Peyer's patch (tissue), 4 donors: Measurements from ENCODE around the gene TSPYL6. TPM values are rescaled to one million over a fixed set of nuclear protein-coding genes. Genes with fewer than 3 reads are reported as not detected.

Experiments
- DNase-seq, 3 donors: peaks; one replicate each; pipeline ENCODE4 v3.0.0-alpha.2; 2017 to 2019
- H3K27ac ChIP-seq, 4 donors: fragments of 200-600 bp; sonication (generic); one replicate each; pipeline ENCODE4 v1.5.1; 2016 to 2019
- H3K27me3 ChIP-seq, 2 donors: fragments of 200-600 bp; sonication (generic); one replicate each; pipeline ENCODE4 v1.5.1; 2019
- H3K36me3 ChIP-seq, 3 donors: fragments of 200-600 bp; sonication (generic); one replicate each; pipeline ENCODE4 v1.5.1; 2016 to 2019
- H3K4me1 ChIP-seq, 4 donors: fragments of 200-600 bp; sonication (generic); one replicate each; pipeline ENCODE4 v1.5.1; 2016 to 2019
- H3K4me3 ChIP-seq, 4 donors: fragments of 200-600 bp; sonication (generic); 1 replicate in 3 of 4; 2 replicates in 1 of 4; pipeline ENCODE4 v1.5.1; 2016 to 2019; ENCODE audit warnings: mild to moderate bottlenecking in 1 of 4
- H3K9me3 ChIP-seq, 4 donors: fragments of 200-600 bp; sonication (generic); one replicate each; pipeline ENCODE4 v1.5.1; 2016 to 2019; ENCODE audit warnings: mild to moderate bottlenecking in 1 of 4
- CTCF ChIP-seq, 6 experiments: fragments of 450-650 bp in 4 of 6; fragments of 200-600 bp in 2 of 6; sonication (generic) in 1 of 6; IDR thresholded peaks; one replicate each; pipeline ENCODE4 v1.5.1; 2017 to 2019; ENCODE audit warnings: antibody characterized with exemption in 6 of 6, mild to moderate bottlenecking in 3 of 6, moderate library complexity in 1 of 6
- POLR2A ChIP-seq, 2 donors: fragments of 450-650 bp; IDR thresholded peaks; one replicate each; pipeline ENCODE4 v1.5.1; 2017; ENCODE audit warnings: antibody characterized with exemption in 2 of 2, mild to moderate bottlenecking in 2 of 2, moderate library complexity in 2 of 2
- total RNA-seq, 4 donors: library from RNA; depleted of rRNA; stranded (reverse); fragments of >200 nt; gene quantifications; one replicate each; pipeline ENCODE4 v1.1.0, GENCODE V29; 2016

TSPYL6 gene
- total RNA-seq, 4 donors from 2014 or later, result not detected

GRCh38 chr2:54261537-54261936 is 5.5 kb upstream of the TSPYL6 start:
- no peak overlapping the region for H3K4me3 ChIP-seq
- no peaks in the 10 kb centered on the region for H3K27me3 ChIP-seq
- H3K9me3 ChIP-seq, result no peaks in the 10 kb centered on the region
- H3K4me1 ChIP-seq, result no peaks in the 10 kb centered on the region
- TF ChIP-seq CTCF (IDR thresholded peaks at IDR 0.05) (no peak), POLR2A (IDR thresholded peaks at IDR 0.05) (no peak)
- H3K36me3 ChIP-seq, result no peaks in the 10 kb centered on the region
- DNase-seq, result no peak
- H3K27ac ChIP-seq, result no peak overlapping the region

GRCh38 chr2:54260241-54260595 is 4.2 kb upstream of the TSPYL6 start:
- TF ChIP-seq POLR2A (IDR thresholded peaks at IDR 0.05) (no peak), CTCF (IDR thresholded peaks at IDR 0.05) (no peak)
- H3K4me3 ChIP-seq, result no peak overlapping the region

GRCh38 chr2:54259413-54260240 is 3.6 kb upstream of the TSPYL6 start:
- Histone ChIP-seq H3K9me3 (no peaks in the 10 kb centered on the region), H3K36me3 (no peaks in the 10 kb centered on the region), H3K27ac (no peak overlapping the region), H3K27me3 (no peaks in the 10 kb centered on the region), H3K4me3 (no peak overlapping the region), H3K4me1 (no peaks in the 10 kb centered on the region)
- TF ChIP-seq CTCF (IDR thresholded peaks at IDR 0.05) (no peak), POLR2A (IDR thresholded peaks at IDR 0.05) (no peak)
- DNase-seq, result no peak

More at GRCh38 chr2:54260241-54260595, 4.2 kb upstream of the TSPYL6 start:
- Histone ChIP-seq H3K9me3 (no peaks in the 10 kb centered on the region), H3K4me1 (no peaks in the 10 kb centered on the region), H3K36me3 (no peaks in the 10 kb centered on the region), H3K27me3 (no peaks in the 10 kb centered on the region), H3K27ac (no peak overlapping the region)
- DNase-seq, result no peak

- Histone ChIP-seq H3K4me3 (no peak overlapping the region), H3K27me3 (no peaks in the 10 kb centered on the region), H3K36me3 (no peaks in the 10 kb centered on the region), H3K27ac (no peak overlapping the region), H3K9me3 (no peaks in the 10 kb centered on the region), H3K4me1 (no peaks in the 10 kb centered on the region)
- TF ChIP-seq CTCF (IDR thresholded peaks at IDR 0.05) (no peak), POLR2A (IDR thresholded peaks at IDR 0.05) (no peak)
- DNase-seq, result no peak
These were observed 2.1 kb upstream of the TSPYL6 start for GRCh38 chr2:54258166-54258565.

- H3K4me1 ChIP-seq, result no peaks in the 10 kb centered on the region
- DNase-seq, result no peak
- no peaks in the 10 kb centered on the region for H3K36me3 ChIP-seq
- no peaks in the 10 kb centered on the region for H3K27me3 ChIP-seq
- H3K9me3 ChIP-seq, result no peaks in the 10 kb centered on the region
- H3K27ac ChIP-seq, result no peak overlapping the region
- H3K4me3 ChIP-seq, result no peak overlapping the region
- TF ChIP-seq POLR2A (IDR thresholded peaks at IDR 0.05), result no peak
- no peak for TF ChIP-seq CTCF (IDR thresholded peaks at IDR 0.05)
These were observed 569 bp downstream of the TSPYL6 start for GRCh38 chr2:54255230-54256090.
